NB4 (cell line): Measurements from ENCODE around the gene GPC3.

Source experiments
- DNase-seq: peaks from one replicate; pipeline ENCODE4 v3.0.0; 2010; ENCODE audit warnings: low read depth
- H3K4me3 ChIP-seq: one replicate; pipeline ENCODE4 v1.5.1; 2011; ENCODE audit warnings: mild to moderate bottlenecking, low read depth, low read length, moderate library complexity
- MYC ChIP-seq: IDR thresholded peaks from 2 replicates; pipeline ENCODE4 v1.6.1; 2011; ENCODE audit warnings: low read depth, low read length
- POLR2A ChIP-seq: IDR thresholded peaks from 2 replicates; pipeline ENCODE4 v1.6.1; 2011; ENCODE audit warnings: mild to moderate bottlenecking; ENCODE audit not compliant: insufficient read length; ENCODE audit errors: extremely low read depth
- TF ChIP-seq, protein P1 (sequence below): IDR thresholded peaks from one replicate; pipeline ENCODE4 v1.5.1; 2012; ENCODE audit warnings: low read depth, low read length
- TF ChIP-seq, protein P2 (sequence below): IDR thresholded peaks from 2 replicates; pipeline ENCODE4 v1.6.1; 2011; ENCODE audit warnings: low read depth, low read length

Gene GPC3

DNA sequence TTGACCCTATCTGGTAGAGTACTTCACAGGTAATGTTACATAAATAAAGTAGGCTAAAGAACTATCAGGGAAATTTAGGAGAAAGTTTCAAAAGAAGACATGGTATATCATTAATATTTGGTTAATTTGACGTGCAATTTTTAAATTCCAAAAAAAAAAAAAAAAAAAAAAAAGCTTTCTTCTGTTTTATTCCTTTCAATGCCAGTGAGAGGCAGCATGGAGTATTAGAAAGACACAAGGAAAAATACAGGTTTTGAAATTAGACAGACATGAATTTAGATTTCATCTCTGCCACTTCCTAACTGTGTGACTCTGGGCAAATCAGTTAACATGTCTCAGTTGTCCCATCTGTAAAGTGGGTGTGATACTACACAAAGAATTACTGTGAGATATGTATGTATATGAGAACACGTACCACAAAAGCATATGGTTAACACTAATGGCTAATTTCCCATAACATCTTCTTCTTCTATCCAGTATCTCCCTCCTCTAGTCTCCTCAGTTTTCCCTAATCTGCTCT is 132.5 kb downstream of the GPC3 start:
- DNase-seq, result no peak
- TF ChIP-seq MYC, result no peak
- TF ChIP-seq POLR2A, result no peak
- TF ChIP-seq, protein P1, sequence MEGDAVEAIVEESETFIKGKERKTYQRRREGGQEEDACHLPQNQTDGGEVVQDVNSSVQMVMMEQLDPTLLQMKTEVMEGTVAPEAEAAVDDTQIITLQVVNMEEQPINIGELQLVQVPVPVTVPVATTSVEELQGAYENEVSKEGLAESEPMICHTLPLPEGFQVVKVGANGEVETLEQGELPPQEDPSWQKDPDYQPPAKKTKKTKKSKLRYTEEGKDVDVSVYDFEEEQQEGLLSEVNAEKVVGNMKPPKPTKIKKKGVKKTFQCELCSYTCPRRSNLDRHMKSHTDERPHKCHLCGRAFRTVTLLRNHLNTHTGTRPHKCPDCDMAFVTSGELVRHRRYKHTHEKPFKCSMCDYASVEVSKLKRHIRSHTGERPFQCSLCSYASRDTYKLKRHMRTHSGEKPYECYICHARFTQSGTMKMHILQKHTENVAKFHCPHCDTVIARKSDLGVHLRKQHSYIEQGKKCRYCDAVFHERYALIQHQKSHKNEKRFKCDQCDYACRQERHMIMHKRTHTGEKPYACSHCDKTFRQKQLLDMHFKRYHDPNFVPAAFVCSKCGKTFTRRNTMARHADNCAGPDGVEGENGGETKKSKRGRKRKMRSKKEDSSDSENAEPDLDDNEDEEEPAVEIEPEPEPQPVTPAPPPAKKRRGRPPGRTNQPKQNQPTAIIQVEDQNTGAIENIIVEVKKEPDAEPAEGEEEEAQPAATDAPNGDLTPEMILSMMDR, result no peak
- TF ChIP-seq, protein P2, sequence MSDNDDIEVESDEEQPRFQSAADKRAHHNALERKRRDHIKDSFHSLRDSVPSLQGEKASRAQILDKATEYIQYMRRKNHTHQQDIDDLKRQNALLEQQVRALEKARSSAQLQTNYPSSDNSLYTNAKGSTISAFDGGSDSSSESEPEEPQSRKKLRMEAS, result no peak

DNA sequence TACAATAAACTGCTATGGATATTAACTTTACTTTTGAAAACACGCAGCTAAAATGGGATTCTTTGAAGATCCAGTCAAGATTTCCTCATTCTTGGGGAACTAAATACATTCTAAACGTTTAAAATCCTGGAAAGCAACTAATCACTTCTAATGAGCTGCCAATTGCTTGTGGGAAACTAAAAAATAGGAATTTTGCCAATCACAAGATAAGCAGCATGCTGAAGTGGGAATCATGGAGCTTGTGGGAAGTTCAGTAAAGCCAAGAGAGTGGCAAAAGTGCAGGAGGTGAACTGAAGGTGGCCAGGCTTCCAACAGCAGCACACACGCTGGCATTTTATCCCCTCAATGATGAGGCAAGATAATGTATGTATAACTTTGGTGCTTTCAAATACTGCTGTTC is 133.0 kb downstream of the GPC3 start:
- TF ChIP-seq MYC (no peak), POLR2A (no peak)
- TF ChIP-seq, protein P2, result no peak
- TF ChIP-seq, protein P1, result no peak
- H3K4me3 ChIP-seq, result no peak overlapping the region
- DNase-seq, result no peak

More for the DNA sequence above, 132.5 kb downstream of the GPC3 start:
- H3K4me3 ChIP-seq, result no peak overlapping the region

DNA sequence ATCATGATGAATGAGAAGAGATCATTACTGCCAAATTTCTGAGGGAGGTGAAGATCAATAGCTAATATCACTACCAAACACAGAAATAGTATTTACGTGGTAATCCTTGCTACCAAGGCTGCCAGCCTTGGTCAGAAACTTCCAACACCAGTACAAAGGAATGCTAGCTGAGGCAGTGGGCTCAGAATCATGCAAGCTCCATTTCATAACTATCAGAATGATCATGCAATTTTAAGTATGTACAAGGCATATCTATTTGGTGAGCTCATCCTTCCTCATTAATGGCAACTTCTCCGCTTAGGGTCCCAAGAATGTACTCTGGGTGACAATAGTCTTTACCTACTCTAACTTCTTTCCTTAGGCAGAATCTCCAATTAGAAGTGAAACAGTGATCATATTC is 135.0 kb downstream of the GPC3 start:
- TF ChIP-seq MYC (no peak), POLR2A (no peak)
- TF ChIP-seq, protein P2, result no peak
- TF ChIP-seq, protein P1, result no peak
- no peak for DNase-seq
- no peak overlapping the region for H3K4me3 ChIP-seq

DNA sequence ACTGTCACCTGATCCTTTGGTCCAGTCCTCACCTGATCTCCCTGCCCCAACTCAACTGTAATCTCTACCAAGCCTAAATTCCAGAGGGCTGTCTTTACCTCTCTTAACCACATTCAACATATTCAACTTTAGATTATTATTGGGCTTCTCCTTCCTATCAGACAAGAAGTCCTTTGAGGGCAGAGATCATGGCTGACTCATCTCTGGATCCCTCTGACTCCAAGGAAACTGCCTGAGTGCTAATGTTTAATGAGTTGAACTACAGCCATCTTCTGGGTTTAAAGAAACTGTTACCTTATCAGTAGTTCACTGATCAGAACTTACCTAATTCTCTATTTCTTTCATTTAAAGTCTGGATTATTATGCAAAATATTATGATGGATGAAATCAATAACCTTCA is 135.7 kb downstream of the GPC3 start:
- no peak for DNase-seq
- TF ChIP-seq, protein P2, result no peak
- TF ChIP-seq, protein P1, result no peak
- TF ChIP-seq MYC (no peak), POLR2A (no peak)
- no peak overlapping the region for H3K4me3 ChIP-seq

DNA sequence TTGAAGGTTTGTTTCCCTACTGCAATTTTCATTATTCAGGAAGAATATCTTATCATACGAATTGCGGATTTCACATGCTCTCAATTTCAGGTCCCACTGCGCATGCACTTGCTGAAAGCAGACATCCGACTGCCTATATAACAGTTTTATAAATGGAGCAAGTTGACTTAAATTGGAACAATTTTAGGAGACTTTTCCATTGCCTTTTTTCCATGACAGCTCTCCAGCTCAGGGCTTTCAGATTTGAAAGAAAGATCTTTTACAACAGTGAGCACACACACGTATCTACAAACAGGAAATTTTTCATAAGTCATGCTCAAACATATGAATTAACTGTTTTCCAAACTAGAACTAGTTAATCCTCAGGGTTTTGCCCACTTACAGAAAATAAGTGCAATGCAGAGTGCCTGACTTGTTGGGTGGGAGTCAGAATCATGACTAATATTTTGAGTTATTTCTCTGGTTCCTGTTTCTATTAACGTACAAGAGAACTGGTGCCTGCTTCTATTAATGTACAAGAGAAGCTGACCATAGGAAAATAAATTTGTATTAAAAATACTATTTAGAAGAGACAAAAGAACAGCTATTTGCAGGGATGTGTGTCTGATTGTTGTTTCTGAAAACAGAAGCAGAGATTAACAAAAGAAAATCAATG is 137.9 kb downstream of the GPC3 start:
- DNase-seq, result no peak
- TF ChIP-seq POLR2A (no peak), MYC (no peak)
- TF ChIP-seq, protein P1, result no peak
- TF ChIP-seq, protein P2, result no peak
- no peak overlapping the region for H3K4me3 ChIP-seq
